Measurements from ENCODE around the gene HPSE2.

Gene HPSE2

GRCh38 chr10:98953251-98953650 is 282.4 kb downstream of the HPSE2 start:
- TF ChIP-seq CTCF (IDR thresholded peaks at IDR 0.05; ENCODE audit: control insufficient read depth, extremely low read depth, insufficient read depth) = no peak
- no peak overlapping the region for H3K4me3 ChIP-seq (ENCODE audit: low read depth, low read length)
- no peak for DNase-seq (ENCODE audit: low read depth)

- H3K4me3 ChIP-seq (ENCODE audit: low read depth, low read length) = no peak overlapping the region
- no peak for DNase-seq (ENCODE audit: low read depth)
- no peak for TF ChIP-seq CTCF (IDR thresholded peaks at IDR 0.05; ENCODE audit: control insufficient read depth, extremely low read depth, insufficient read depth)
These were observed 284.2 kb downstream of the HPSE2 start for GRCh38 chr10:98951269-98952000.

- H3K4me3 ChIP-seq (ENCODE audit: low read depth, low read length) = no peak overlapping the region
- no peak for DNase-seq (ENCODE audit: low read depth)
- no peak for TF ChIP-seq CTCF (IDR thresholded peaks at IDR 0.05; ENCODE audit: control insufficient read depth, extremely low read depth, insufficient read depth)
These were observed 285.5 kb downstream of the HPSE2 start for GRCh38 chr10:98950106-98950505.

GRCh38 chr10:98949306-98949705 is 286.3 kb downstream of the HPSE2 start:
- DNase-seq (ENCODE audit: low read depth) = no peak
- TF ChIP-seq CTCF (IDR thresholded peaks at IDR 0.05; ENCODE audit: control insufficient read depth, extremely low read depth, insufficient read depth) = no peak
- no peak overlapping the region for H3K4me3 ChIP-seq (ENCODE audit: low read depth, low read length)

- DNase-seq (ENCODE audit: low read depth) = no peak
- no peak for TF ChIP-seq CTCF (IDR thresholded peaks at IDR 0.05; ENCODE audit: control insufficient read depth, extremely low read depth, insufficient read depth)
- H3K4me3 ChIP-seq (ENCODE audit: low read depth, low read length) = no peak overlapping the region
These were observed 292.0 kb downstream of the HPSE2 start for GRCh38 chr10:98943681-98944080.

- DNase-seq (ENCODE audit: low read depth) = no peak
- no peak for TF ChIP-seq CTCF (IDR thresholded peaks at IDR 0.05; ENCODE audit: control insufficient read depth, extremely low read depth, insufficient read depth)
- no peak overlapping the region for H3K4me3 ChIP-seq (ENCODE audit: low read depth, low read length)
These were observed 305.9 kb downstream of the HPSE2 start for GRCh38 chr10:98929709-98930108.

GRCh38 chr10:98925651-98926050 is 310.0 kb downstream of the HPSE2 start:
- H3K4me3 ChIP-seq (ENCODE audit: low read depth, low read length) = no peak overlapping the region
- DNase-seq (ENCODE audit: low read depth) = no peak
- no peak for TF ChIP-seq CTCF (IDR thresholded peaks at IDR 0.05; ENCODE audit: control insufficient read depth, extremely low read depth, insufficient read depth)
